Activated CD4-positive, alpha-beta T cell treated with anti-CD3 and anti-CD28 coated beads for 48 hours (primary cell): ENCODE measurements around the gene CTNNA3.
"Not testable (repeated sequence)": the region's sequence is repeated elsewhere in the genome, so short reads cannot be mapped to it uniquely, and the experiment has no call there.

Experiments
- DNase-seq: peaks from one replicate; pipeline ENCODE4 v3.0.0-alpha.2; 2020

CTNNA3 gene

DNA sequence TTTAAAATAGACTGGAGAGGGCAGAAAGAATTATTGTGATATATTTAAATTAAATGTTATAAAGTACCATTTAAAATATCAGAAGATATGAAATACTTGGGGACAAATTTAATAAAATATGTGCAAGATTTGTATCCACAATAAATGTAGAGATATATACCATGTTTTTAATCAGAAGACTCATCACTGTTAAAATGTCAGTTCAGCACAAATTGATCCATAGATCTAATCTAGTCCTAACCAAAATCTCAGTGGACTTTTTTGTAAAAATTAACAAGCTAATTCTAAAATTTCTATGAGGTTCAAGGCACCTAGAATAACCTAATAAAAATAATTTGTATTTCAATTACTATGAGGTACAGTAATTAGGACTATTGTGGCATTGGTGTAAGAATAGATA is 96.4 kb downstream of the CTNNA3 start:
- no peak for DNase-seq

DNA sequence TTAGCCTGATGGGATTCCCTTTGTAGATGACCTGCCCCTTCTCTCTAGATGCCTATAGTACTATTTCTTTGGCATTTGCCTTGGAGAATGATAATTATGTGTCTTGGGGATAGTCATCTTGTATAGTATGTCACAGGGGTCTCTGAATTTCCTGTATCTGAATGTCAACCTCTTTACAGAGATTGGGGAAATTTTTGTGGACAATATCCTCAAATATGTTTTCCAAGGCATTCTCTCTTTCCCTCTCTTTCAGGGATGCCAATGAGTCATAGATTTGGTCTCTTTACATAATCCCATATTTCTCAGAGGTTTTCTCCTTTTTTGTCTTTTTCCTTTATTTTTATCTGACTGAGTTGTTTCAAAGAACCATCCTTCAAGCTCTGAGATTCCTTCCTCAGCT is 99.4 kb downstream of the CTNNA3 start:
- no peak for DNase-seq

DNA sequence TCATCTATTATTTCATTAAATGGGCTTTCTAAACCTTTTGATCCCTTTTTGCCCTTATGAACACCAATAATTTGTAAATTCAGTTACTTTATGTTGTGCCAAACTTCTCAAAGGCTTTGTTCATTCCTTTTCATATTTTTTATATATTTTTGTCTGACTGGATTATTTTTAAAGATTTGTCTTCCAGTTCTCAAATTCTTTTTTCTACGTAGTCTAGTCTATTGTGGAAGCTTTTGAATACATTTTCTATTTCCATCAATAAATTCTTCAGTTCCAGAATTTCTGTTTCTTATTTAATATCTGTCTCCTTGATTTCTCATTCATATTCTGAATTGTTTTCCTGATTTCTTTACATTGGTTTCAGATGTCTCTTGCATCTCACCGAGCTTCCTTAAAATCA is 108.2 kb downstream of the CTNNA3 start:
- DNase-seq, result no peak

DNA sequence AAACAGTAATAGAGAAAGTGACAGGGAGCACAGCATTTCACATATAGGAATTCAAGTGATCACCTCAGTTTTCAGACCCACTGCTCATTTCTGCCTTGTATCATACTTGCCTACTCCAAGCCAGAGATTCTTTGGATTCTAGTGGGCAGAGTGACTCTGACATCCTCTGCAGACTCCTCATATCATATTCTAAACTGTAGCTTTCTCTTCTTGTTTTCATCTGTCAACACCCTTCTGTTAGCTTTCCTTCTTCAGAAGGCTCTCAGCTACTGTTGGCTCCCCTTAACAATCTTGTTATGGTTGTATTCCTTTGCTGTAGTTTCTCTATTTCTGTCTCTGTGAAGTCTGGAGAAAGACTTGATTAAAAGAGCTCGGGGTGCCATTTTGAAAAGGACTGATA is 120.5 kb downstream of the CTNNA3 start:
- DNase-seq, result no peak

DNA sequence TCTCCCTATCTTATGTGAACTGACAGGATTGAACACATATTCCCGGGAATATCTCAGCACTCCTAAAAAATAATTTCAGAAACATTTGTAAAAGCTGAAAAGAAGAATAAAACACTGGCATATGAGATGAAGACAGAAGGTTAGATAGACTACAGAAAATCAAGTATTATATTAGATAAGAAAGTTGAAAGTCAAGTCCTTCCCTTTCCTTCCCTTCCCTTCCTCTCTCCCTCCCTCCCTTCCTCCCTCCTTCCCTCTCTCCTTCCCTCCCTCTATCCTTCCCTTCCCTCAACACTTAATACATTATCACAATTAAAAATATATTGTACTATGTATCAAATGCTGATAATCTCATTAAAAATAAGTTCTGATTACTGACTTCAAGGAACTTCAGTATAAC is 122.5 kb downstream of the CTNNA3 start:
- no peak for DNase-seq

DNA sequence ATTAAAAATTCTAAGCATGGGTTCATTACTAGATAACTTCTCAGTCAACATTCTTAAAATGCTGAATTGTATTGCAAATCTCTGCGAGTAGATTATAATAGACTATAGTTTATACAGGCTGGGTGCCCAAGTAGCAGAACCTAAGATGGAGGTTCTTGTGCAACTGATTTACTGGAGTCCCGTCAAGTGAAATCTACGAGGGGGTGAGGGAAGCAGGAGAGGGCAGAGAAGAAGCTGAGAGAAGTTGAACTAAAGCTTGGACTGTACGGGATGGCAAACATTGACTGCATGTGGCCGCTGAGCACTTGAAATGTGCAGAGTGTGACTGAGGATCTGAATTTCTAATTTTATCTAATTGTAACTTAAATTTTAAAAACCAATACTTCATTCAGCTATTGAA is 124.5 kb downstream of the CTNNA3 start:
- DNase-seq, result no peak

DNA sequence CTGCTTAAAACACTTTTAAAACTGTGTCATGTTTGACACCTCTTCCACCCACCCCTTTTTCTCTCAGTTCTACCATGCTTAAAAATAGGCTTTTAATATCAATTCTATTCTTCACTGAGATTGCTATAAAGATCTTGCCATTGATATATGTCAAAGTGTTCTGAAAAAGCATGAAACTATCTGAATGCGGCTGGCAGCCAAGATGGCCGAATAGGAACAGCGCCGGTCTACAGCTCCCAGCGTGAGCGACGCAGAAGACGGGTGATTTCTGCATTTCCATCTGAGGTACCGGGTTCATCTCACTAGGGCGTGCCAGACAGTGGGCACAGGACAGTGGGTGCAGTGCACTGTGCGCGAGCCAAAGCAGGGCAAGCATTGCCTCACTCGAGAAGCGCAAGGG is 137.7 kb downstream of the CTNNA3 start:
- not testable (repeated sequence) for DNase-seq

DNA sequence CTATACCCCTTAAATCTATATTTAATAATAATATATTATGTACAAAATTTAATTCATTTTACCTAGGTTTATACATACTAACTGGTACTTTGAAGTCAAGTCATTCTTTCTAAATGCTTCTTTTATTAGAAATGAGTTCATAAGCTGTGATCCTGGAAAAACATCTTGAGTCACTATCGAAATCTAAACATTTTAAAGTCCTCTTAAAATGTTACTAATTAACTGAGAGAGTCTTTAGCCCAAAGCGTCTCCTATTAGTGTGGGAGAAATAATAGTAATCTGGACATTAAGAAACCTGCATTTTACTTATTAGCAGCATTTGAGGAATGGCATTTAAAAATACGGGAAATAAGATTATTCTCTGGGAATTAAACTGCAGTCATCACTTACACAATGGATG is 142.7 kb downstream of the CTNNA3 start:
- no peak for DNase-seq

DNA sequence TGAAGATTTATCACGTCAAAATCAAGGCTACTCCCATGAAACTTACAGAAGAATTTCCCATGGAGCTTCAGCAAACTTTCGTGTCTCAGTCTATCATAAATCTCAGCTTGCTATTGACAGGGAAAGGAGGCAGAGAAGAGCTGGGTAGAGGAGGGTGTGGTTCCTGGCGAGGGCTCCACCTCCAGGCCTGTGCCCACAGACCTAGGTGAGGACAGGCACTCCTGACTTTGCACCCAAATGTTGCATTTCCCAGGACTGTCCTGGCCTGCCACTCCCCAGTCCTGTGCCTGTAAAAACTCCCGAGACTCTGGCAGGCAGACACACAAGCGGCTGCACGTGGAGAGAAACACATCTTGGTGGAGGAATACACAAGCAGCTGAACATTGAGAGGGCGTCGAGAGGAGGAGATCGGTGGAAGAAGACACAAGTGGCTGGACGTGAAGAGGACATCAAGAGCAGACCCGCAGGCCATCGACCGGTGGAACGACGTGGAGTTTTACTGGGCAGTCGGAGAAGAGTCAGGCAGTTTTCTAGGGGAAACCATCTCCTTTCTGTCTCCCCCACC is 145.1 kb downstream of the CTNNA3 start:
- no peak for DNase-seq

DNA sequence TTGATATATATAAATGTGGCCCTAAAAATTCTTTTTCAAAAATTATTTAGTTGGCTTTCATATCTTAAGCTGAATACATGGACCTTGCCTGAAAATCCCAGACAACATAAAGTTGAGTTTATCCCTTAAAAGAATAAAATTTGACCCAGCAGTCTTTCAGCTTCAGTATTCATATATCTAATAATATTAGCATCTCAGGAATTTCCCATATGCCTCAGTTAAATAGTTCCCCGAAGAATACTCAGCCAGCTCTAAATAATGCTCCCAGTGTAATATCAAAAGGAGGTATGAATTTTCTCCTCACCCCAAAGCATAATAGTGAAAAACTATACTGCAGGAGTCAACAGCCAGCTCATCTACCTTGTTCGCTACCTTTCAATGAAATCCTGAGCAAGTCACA is 145.9 kb downstream of the CTNNA3 start:
- DNase-seq, result no peak

DNA sequence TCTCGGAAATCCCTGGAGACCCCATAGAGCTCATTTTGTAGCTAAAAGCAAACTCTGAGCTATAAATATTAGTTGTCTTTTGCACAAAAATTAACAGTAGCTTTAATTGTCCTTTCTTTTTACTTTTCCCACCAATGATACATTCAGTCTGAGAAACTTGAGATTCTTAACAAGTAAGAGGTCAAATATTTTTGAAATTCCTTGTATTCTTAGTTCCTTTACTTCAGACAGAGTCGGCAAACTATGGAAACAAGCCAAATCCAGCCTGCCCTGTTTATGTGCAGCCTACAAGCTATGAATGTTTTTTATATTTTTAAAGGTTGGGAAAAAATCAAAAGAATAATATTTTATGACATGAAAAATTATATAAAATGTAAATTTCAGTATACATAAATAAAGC is 146.6 kb downstream of the CTNNA3 start:
- DNase-seq, result no peak

DNA sequence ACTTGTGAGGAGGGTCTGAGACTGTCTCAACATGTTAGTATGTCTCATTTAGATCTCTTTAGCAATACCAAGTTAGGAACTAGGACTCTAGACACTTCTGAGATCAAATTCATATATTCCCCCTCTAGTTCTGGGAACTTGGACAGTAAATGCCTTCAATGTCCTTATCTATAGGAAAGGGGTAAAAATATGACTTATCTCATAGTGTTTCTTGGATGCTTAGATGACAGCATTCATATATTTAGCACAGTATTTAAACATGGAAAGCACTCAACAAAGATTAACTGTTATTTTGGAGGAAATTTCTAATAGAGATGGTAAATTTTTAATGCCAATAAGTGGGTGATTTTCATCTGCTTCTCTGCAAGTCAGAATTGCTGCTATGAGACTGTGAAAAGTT is 154.6 kb downstream of the CTNNA3 start:
- DNase-seq, result no peak

DNA sequence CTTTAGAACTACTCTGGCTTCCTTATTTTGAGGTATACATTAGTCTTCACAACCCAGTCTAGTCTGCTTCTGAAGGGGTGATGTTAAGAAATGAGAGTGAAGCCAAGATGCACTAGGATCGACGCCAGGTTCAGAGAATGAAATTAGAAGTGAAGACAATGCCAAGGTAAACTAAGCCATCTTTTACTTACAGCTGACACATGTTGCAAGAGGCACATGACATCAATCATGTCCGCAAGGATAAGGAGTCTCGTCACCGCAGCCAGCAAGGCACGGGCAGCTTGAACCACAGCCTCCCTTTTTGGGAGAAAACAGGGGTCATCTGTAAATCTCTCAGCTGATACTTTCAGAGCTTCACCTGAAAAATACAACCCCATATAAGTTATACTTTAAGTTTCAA is 156.7 kb downstream of the CTNNA3 start:
- DNase-seq, result no peak

DNA sequence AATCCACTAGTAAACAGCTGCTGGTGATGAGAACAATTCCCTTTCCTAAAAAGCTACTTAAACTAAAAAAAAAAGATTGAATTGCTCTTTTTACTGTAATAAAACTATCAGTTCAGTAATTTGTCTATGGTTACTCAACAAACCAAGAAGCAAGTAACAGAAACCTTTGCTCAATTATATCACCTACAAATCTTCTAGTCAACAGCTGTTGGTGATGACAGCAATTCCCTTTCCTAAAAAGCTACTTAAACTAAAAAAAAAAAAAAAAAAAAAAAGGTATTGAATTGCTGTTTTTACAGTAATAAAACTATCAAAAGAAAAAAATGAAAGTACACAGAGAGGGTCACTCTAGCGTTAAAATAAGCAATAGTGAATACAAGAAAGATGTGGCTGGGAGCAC is 158.1 kb downstream of the CTNNA3 start:
- DNase-seq, result no peak

DNA sequence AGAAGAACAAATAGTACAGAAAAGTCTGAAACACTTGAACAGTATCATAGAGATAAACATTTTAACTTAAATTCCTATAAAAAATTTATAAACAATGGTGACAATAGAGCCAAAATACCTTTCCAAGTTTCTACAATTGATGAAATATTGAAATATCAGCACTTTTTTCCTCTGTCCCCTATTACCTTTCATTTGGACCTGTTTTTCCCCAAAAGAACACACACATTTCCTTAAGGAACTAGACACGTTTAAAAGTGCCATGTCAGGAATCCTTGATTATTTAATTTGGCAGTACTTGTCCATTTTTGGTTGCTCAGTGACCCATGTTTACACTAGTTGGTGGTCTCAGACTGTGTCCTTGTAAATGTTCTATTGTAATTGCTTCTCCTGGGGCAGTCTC is 162.6 kb downstream of the CTNNA3 start:
- no peak for DNase-seq

DNA sequence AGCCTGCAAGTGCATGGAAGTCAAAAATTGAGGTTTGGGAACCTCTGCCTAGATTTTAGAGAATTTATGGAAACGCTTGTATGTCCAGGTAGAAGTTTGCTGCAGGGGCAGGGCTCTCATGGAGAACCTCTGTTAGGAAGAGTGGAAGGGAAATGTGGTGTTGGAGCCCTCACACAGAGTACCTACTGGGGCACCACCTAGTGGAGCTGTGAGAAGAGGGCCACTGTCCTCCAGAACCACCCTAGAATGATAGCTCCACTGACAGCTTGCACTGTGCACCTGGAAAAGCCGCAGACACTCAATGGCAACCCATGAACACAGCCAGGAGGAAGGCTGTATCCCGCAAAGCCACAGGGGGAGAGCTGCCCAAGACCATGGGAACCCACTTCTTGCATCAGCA is 165.0 kb downstream of the CTNNA3 start:
- DNase-seq, result not testable (repeated sequence)

DNA sequence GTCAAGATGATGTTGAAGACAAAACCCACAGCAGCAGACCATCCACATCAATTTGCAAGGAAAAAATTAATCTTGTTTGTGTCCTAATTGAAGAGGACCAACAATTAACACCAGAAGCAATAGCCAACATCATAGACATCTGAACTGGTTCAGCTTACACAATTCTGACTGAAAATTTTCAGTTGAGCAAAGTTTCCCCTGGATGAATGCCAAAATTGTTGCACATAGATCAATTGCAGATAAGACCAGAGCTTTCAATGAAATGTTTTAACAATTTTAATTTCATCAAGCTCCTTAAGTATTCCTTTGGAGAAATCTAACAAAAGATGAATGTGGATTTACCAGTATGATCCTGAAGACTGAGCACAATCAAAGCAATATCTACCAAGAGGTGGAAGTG is 168.6 kb downstream of the CTNNA3 start:
- no peak for DNase-seq

DNA sequence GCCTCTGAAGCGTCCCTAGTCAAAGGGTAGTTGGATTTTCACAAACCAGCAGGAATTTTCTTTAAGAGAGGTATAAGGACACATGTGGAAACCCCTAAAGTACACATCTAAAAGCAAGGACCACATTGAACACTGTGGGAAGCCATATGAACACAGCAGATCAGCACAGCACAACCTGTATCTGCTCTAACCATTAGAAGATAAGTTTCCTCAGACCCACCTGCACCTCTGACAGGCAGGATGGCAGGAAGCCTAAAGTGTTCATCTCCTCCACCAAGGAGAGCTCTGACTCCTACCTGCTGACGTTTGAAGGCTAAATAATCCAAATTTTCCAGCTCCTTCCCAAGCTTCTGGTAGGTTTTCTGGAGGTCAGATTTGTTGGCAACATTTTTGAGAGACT is 174.4 kb downstream of the CTNNA3 start:
- DNase-seq, result no peak

DNA sequence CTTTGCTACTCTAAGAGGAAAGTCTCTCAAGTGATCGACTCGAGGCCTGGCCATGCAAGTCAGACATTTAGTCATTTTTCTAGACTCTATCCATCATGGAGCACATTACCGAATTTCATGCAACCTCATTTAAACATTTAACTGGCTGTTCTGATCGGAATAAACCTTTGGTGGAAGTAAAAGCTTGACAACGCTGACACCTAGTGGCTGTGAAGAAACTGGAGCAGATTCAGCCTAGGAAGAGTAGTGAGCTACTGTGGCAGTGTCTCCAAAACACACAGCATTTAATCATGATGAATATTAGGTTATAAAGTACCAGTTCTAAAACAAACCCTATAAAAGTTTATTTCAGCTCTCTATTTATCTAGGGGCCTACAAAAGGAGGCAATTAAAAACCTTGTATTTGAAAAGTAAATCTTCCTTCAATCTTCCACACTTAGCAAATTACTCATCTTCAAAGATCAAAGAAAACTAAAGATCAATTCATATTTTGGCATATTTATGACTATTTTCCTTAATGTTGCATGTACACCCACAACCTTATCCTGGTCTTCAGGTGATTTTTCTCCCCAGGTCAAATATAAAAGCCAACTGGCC is 175.0 kb downstream of the CTNNA3 start:
- peak; percentile 27 for DNase-seq

DNA sequence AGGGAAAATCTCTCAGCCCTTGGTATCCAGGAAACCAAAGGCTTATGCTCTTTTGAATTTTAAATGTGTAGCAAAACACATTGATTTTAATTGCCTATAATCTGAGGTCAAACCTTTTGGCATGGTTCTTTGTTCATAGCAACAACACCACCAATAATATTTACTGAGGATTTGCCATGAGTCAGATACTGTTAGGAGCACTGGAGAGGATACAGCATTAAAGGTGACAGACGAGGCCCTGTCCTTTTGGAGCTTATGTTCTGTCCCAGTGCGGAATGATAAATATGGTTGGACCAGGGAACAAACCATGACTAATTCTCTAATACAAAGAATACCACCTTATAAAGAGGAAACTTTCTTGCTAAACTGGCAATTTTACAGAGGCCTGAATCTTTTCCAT is 176.6 kb downstream of the CTNNA3 start:
- DNase-seq, result no peak

DNA sequence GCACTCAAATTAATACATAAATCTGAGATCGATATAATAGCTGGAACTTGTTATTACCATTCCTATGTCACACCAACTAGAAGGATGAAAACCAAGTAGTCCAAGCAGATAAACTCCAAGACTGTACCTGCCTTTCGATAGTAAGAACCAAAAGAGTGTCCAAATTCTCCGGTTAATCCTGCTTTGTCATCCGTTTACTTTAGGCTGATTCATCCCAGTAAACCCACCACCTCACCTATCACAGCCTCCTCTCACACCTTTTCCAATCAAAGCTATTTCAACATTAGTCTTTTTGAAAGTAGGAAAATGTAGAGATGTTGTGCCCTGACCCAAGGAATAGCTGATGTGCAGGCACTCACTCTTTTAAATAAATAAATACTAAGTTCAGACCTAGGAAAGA is 177.2 kb downstream of the CTNNA3 start:
- no peak for DNase-seq

DNA sequence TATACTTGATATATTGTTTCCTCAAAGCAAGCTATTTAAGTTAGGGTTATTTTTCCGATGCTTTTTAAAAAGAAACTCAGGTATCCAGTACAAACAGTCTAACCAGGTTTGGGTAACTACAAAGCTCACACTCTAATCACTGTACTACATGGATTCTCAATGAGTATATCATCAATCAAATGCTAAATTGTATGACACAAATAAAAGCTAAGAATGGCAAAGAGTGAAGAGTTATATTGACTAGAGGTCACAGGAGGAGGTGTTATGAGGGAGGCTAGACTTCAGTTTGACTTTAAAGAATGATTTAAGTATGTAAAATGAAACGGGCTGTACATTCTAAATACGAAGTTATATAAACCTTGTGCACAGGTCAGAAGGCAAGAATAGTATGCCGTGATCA is 178.0 kb downstream of the CTNNA3 start:
- no peak for DNase-seq

DNA sequence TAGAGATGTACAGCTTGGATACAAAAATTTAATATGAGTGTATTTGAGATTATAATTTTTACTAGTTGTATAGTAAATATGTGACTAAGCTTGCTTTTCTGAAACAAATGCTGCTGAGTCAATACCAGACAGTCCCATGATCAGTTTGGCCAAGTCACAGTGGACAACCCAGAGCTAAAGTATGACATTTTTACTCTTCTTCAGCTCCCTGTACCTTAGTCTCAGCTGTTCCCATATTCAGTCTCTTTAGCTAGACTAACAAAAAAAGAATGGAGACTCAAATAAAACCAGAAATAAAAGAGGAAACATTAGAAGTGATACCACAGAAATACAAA is 189.3 kb downstream of the CTNNA3 start:
- DNase-seq, result no peak

DNA sequence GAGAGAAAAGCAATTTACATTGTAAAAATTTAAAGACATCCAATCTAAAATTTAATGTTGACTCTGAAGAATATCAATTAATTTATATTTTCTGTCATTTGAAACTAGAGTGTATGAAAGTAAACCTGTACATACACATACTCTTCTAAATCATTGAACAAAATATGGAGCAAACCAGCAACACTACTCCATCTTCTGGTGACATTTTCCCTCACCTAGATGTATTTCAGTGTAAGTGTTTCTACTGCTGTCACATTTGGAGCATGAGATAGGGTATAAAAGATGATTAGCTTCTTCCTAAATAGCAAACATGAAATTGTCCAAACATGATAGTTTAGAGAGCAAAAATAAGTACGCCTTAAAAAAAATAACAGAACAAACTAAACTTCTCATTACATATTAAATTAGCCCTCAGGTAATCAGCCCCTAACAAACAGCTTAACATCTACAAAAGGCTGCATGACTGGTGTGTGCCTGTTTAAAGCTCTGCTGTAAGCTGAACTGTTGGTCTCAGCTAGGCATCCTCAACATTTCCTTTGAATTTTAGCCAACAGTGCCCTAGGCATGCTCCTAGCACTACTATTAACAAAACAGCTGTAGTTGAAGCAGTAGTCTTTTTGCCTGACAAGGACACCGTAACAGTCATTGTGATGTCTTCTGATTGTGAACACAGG is 189.8 kb downstream of the CTNNA3 start:
- DNase-seq, result no peak
